ENCODE measurements around the gene SLC16A12. TPM values are rescaled to one million over a fixed set of nuclear protein-coding genes. Genes with fewer than 3 reads are reported as not detected.

SLC16A12 gene
- total RNA-seq, 1 experiment from 2014 or later, result 0.77 TPM

DNA sequence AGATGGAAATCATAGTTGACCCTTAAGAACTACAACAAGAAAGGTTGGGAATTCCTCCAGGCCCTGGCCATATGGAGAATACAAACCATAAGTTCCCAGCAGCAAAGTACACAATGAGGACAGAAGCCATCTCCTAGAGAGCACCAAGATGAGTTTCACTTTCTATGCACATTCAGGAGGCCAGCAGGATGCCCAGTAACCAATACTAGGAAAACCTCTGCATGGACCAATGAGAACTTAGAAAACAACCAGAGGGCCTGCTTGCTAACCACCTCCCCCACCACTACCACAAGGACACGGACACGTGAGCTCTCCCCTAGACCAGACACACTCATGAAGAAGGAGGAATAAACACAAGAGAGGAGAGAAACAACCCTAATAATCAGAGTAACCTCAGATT lies 64.8 kb downstream of the SLC16A12 start:
- H3K27ac Mint-ChIP-seq, result peak overlapping the region in 1 of 3 experiments; percentile 1; a peak in 2 of 7 replicates
- Histone ChIP-seq H2AK5ac (ENCODE audit: insufficient read length, low read length) (no peak overlapping the region), H3K18ac (ENCODE audit: insufficient read length, low read depth, low read length) (no peak overlapping the region), H3K79me1 (ENCODE audit: insufficient read depth, low read depth, low read length, poor library complexity, severe bottlenecking) (no peaks in the 10 kb centered on the region), H3K79me2 (ENCODE audit: insufficient read depth, low read length) (no peaks in the 10 kb centered on the region), H2BK20ac (ENCODE audit: low read depth, low read length, poor library complexity, severe bottlenecking) (no peak overlapping the region), H3K27ac (ENCODE audit: insufficient read length, low read depth, low read length) (no peak overlapping the region), H3K23me2 (ENCODE audit: insufficient read length, low read depth, low read length, poor library complexity, severe bottlenecking) (no peaks in the 10 kb centered on the region), H2AFZ (ENCODE audit: low read length) (no peak overlapping the region), H4K8ac (replicated peaks; ENCODE audit: insufficient read length, low read depth, low read length) (no peak overlapping the region), H4K5ac (ENCODE audit: insufficient read length, low read depth, low read length) (no peak overlapping the region), H3K9me3 (ENCODE audit: control insufficient read depth, low read depth, low read length) (no peaks in the 10 kb centered on the region), H3K4ac (ENCODE audit: low read depth, low read length) (no peak overlapping the region), H3K4me1 (ENCODE audit: insufficient read depth, low read length) (no peaks in the 10 kb centered on the region), H2BK15ac (ENCODE audit: low read depth, low read length) (no peak overlapping the region), H3T11ph (ENCODE audit: low read length) (no peak overlapping the region), H4K91ac (ENCODE audit: insufficient read length, low read depth, low read length) (no peak overlapping the region), H3K4me2 (ENCODE audit: insufficient read depth, insufficient read length, low read length) (no peak overlapping the region), H3K14ac (ENCODE audit: insufficient read depth, low read length) (no peak overlapping the region), H3K9ac (ENCODE audit: extremely low read depth, insufficient read length, low read length) (no peak overlapping the region), H2BK120ac (ENCODE audit: low read depth, low read length, poor library complexity, severe bottlenecking) (no peak overlapping the region), H3K56ac (ENCODE audit: insufficient read length, low read depth, low read length) (no peak overlapping the region), H2BK5ac (ENCODE audit: insufficient read length, low read length) (no peak overlapping the region), H3K27me3 (ENCODE audit: insufficient read depth, low read length) (no peaks in the 10 kb centered on the region), H4K20me1 (ENCODE audit: control insufficient read depth, insufficient read depth, insufficient read length) (no peaks in the 10 kb centered on the region), H2BK12ac (ENCODE audit: insufficient read length, low read depth, low read length) (no peak overlapping the region), H3K23ac (ENCODE audit: insufficient read length, low read depth, low read length) (no peak overlapping the region)
- H3K36me3 Mint-ChIP-seq (ENCODE audit: insufficient read depth in 1 of 3, low read depth in 3 of 3), result no peaks in the 10 kb centered on the region
- TF ChIP-seq, protein P1, sequence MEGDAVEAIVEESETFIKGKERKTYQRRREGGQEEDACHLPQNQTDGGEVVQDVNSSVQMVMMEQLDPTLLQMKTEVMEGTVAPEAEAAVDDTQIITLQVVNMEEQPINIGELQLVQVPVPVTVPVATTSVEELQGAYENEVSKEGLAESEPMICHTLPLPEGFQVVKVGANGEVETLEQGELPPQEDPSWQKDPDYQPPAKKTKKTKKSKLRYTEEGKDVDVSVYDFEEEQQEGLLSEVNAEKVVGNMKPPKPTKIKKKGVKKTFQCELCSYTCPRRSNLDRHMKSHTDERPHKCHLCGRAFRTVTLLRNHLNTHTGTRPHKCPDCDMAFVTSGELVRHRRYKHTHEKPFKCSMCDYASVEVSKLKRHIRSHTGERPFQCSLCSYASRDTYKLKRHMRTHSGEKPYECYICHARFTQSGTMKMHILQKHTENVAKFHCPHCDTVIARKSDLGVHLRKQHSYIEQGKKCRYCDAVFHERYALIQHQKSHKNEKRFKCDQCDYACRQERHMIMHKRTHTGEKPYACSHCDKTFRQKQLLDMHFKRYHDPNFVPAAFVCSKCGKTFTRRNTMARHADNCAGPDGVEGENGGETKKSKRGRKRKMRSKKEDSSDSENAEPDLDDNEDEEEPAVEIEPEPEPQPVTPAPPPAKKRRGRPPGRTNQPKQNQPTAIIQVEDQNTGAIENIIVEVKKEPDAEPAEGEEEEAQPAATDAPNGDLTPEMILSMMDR (conservative IDR thresholded peaks at IDR 0.05), result no peak
- H3K9me3 Mint-ChIP-seq, result no peaks in the 10 kb centered on the region
- no peak for DNase-seq
- peaks cover 13 to 16% of the 10 kb centered on the region in 2 experiments for H3K4me1 Mint-ChIP-seq
- H3K27me3 Mint-ChIP-seq (ENCODE audit: low read depth), result no peaks in the 10 kb centered on the region
- no CpG with 5 or more reads among the region's 2 CpGs for WGBS (ENCODE audit: extremely low coverage, insufficient read length, low lambda C conversion rate)
- no peak overlapping the region for H3K4me3 Mint-ChIP-seq

All from H9 (cell line).